Lower leg skin (tissue), 4 donors: Measurements from ENCODE around the gene STXBP1. TPM values are rescaled to one million over a fixed set of nuclear protein-coding genes. Genes with fewer than 3 reads are reported as not detected.

ENCODE experiments used
- DNase-seq, 2 donors: peaks; one replicate each; pipeline ENCODE4 v3.0.0-alpha.2; 2019; ENCODE audit warnings: low spot score in 2 of 2
- H3K4me3 ChIP-seq: fragments of 200-600 bp; sonication (generic); 2 replicates; pipeline ENCODE4 v1.5.1; 2017; ENCODE audit warnings: mild to moderate bottlenecking, low read depth; ENCODE audit not compliant: poor library complexity, severe bottlenecking
- CTCF ChIP-seq, 3 donors: fragments of 450-650 bp; IDR thresholded peaks; one replicate each; pipeline ENCODE4 v1.5.1; 2016; ENCODE audit warnings: antibody characterized with exemption in 3 of 3, mild to moderate bottlenecking in 3 of 3, moderate library complexity in 2 of 3
- POLR2A ChIP-seq, 2 donors: fragments of 450-650 bp; IDR thresholded peaks; one replicate each; pipeline ENCODE4 v1.6.1; 2016 to 2017; ENCODE audit warnings: antibody characterized with exemption in 2 of 2, mild to moderate bottlenecking in 1 of 2, moderate library complexity in 1 of 2
- WGBS, 2 donors: methylation state at CpG; one replicate each; pipeline ENCODE4 v1.1.5; 2018; 5-methylcytosine and 5-hydroxymethylcytosine counted together
- intact Hi-C: fragments of 100-400 bp; cut with DNase I; formaldehyde crosslinking; loops from one replicate; pipeline ENCODE4 v1.15.0; 2023; ENCODE audit warnings: low total_unique reads
- total RNA-seq, 4 donors: library from RNA; depleted of rRNA; stranded (reverse); fragments of >200 nt; gene quantifications; one replicate each; pipeline ENCODE4 v1.1.0, GENCODE V29; 2016

STXBP1 gene
- total RNA-seq, 4 donors from 2014 or later: 17.4 to 66.8 (median 30.5) TPM

GRCh38 chr9:127693697-127694096 lies 81.6 kb downstream of the STXBP1 start:
- TF ChIP-seq CTCF (IDR thresholded peaks at IDR 0.05): no peak
- TF ChIP-seq POLR2A (IDR thresholded peaks at IDR 0.05): no peak
- 96% methylated on average over 4 of the region's 4 CpGs for WGBS, 2 donors
- H3K4me3 ChIP-seq: no peak overlapping the region
- intact Hi-C loops: no loop called here
- DNase-seq: no peak

- DNase-seq: no peak
- no peak for TF ChIP-seq POLR2A (IDR thresholded peaks at IDR 0.05)
- TF ChIP-seq CTCF (IDR thresholded peaks at IDR 0.05): no peak
- no peak overlapping the region for H3K4me3 ChIP-seq
- WGBS, 2 donors: 54 to 57% methylated on average over 9 of the region's 9 CpGs
- intact Hi-C loops: no loop called here
Observed at GRCh38 chr9:127694890-127695720, 83.0 kb downstream of the STXBP1 start.

- intact Hi-C loops: no loop called here
- no peak for DNase-seq
- 68 to 80% methylated on average over 5 of the region's 5 CpGs for WGBS, 2 donors
- no peak for TF ChIP-seq CTCF (IDR thresholded peaks at IDR 0.05)
- no peak for TF ChIP-seq POLR2A (IDR thresholded peaks at IDR 0.05)
- H3K4me3 ChIP-seq: no peak overlapping the region
Observed at GRCh38 chr9:127697575-127697974, 85.5 kb downstream of the STXBP1 start.

- TF ChIP-seq CTCF (IDR thresholded peaks at IDR 0.05) (no peak), POLR2A (IDR thresholded peaks at IDR 0.05) (no peak)
- intact Hi-C loops: no loop called here
Observed at GRCh38 chr9:127698386-127698785, 86.3 kb downstream of the STXBP1 start.

GRCh38 chr9:127698985-127699670 lies 87.1 kb downstream of the STXBP1 start:
- WGBS, 2 donors: 8 to 17% methylated on average over 32 to 41 of the region's 41 CpGs
- no peak for TF ChIP-seq POLR2A (IDR thresholded peaks at IDR 0.05)
- TF ChIP-seq CTCF (IDR thresholded peaks at IDR 0.05): no peak

More at GRCh38 chr9:127698386-127698785, 86.3 kb downstream of the STXBP1 start:
- H3K4me3 ChIP-seq: no peak overlapping the region
- DNase-seq: no peak
- WGBS, 2 donors: 87 to 94% methylated on average over 5 of the region's 5 CpGs

More at GRCh38 chr9:127698985-127699670, 87.1 kb downstream of the STXBP1 start:
- intact Hi-C loops: no loop called here
- DNase-seq: peak; percentile 98 to 99
- H3K4me3 ChIP-seq: no peak overlapping the region
